Measurements from ENCODE around the gene STEAP3.
A peak's percentile ranks its signal among the peaks of the same experiment; 100 is the strongest.

GRCh38 chr2:119234021-119235019 is 10.7 kb downstream of the STEAP3 start:
- TF ChIP-seq EZH2 (IDR thresholded peaks at IDR 0.05; ENCODE audit: insufficient read depth, low read length): no peak
- TF ChIP-seq, protein P1, sequence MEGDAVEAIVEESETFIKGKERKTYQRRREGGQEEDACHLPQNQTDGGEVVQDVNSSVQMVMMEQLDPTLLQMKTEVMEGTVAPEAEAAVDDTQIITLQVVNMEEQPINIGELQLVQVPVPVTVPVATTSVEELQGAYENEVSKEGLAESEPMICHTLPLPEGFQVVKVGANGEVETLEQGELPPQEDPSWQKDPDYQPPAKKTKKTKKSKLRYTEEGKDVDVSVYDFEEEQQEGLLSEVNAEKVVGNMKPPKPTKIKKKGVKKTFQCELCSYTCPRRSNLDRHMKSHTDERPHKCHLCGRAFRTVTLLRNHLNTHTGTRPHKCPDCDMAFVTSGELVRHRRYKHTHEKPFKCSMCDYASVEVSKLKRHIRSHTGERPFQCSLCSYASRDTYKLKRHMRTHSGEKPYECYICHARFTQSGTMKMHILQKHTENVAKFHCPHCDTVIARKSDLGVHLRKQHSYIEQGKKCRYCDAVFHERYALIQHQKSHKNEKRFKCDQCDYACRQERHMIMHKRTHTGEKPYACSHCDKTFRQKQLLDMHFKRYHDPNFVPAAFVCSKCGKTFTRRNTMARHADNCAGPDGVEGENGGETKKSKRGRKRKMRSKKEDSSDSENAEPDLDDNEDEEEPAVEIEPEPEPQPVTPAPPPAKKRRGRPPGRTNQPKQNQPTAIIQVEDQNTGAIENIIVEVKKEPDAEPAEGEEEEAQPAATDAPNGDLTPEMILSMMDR (IDR thresholded peaks at IDR 0.05; ENCODE audit: insufficient read depth, low read depth, low read length): peak; percentile 22

Measured in astrocyte (in vitro differentiated cells and primary cell).